ENCODE measurements around the gene KIF14.

DNA sequence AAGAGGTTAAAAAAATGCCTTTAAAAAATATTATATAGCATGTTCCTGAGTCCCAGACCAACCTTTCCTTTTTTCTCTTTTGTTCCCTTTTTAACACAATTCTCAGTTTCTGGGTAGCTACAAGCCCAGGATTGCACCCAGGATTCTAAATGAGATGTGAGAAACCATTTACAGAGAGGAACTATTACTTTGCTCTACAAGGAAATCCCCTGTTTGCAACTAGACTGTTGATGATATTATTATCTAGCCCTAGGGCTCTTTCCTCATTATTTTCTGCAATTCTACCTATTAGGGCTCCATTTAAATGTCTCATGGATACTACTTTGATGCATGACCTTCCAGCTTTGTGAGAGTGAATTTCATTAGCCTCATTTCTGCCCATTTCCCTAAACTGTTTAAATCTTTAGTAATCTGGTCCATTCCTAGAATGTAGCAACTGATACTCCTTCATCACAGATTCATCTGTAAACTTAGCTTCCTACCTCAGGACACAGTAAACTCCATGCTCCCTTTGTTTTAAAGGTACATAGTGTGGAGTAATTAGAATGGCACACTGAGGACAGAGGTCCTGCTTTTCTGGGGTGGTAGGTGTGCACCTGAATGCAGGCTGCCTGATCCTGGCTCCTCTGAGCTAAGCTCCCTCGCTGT is 7.1 kb upstream of the KIF14 start:
- TF ChIP-seq, protein P1, sequence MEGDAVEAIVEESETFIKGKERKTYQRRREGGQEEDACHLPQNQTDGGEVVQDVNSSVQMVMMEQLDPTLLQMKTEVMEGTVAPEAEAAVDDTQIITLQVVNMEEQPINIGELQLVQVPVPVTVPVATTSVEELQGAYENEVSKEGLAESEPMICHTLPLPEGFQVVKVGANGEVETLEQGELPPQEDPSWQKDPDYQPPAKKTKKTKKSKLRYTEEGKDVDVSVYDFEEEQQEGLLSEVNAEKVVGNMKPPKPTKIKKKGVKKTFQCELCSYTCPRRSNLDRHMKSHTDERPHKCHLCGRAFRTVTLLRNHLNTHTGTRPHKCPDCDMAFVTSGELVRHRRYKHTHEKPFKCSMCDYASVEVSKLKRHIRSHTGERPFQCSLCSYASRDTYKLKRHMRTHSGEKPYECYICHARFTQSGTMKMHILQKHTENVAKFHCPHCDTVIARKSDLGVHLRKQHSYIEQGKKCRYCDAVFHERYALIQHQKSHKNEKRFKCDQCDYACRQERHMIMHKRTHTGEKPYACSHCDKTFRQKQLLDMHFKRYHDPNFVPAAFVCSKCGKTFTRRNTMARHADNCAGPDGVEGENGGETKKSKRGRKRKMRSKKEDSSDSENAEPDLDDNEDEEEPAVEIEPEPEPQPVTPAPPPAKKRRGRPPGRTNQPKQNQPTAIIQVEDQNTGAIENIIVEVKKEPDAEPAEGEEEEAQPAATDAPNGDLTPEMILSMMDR (IDR thresholded peaks at IDR 0.05) = no peak
- no peak for TF ChIP-seq POLR2A (IDR thresholded peaks at IDR 0.05)

Measured in tibial nerve (tissue), 3 donors.